Neuron (in vitro differentiated cells): ENCODE data around the gene KCNH6.

Experiments
- H2AFZ ChIP-seq: one replicate; pipeline ENCODE4 v1.6.1; 2013; ENCODE audit warnings: low read depth, mild to moderate bottlenecking, inconsistent platforms, low read length, moderate library complexity
- H3K27me3 ChIP-seq: one replicate; pipeline ENCODE4 v1.6.1; 2013; ENCODE audit warnings: low read length; ENCODE audit not compliant: insufficient read depth
- H3K36me3 ChIP-seq: one replicate; pipeline ENCODE4 v1.6.1; 2013; ENCODE audit warnings: low read length; ENCODE audit not compliant: insufficient read depth
- H3K4me1 ChIP-seq: one replicate; pipeline ENCODE4 v1.6.1; 2013; ENCODE audit warnings: low read length; ENCODE audit not compliant: insufficient read depth
- H3K4me3 ChIP-seq: 2 replicates; pipeline ENCODE4 v1.5.1; 2013; ENCODE audit warnings: mild to moderate bottlenecking, low read length, moderate library complexity
- H3K9me3 ChIP-seq: one replicate; pipeline ENCODE4 v1.6.1; 2013; ENCODE audit warnings: low read length

Gene KCNH6

GRCh38 chr17:63523253-63523855 is at the start of gene KCNH6:
KCNH6 (plus strand) TSS chr17:63523358; CDS start chr17:63523414, 56 bp downstream.
- peak within 1 kb of the TSS; percentile 32 for H3K4me3 ChIP-seq
- peaks cover 27% of the 10 kb centered on the region for H3K27me3 ChIP-seq
- H3K9me3 ChIP-seq: no peaks in the 10 kb centered on the region

GRCh38 chr17:63474174-63474573 is 49.0 kb upstream of the KCNH6 start:
- Histone ChIP-seq H3K27me3 (peaks cover 40% of the 10 kb centered on the region), H3K36me3 (no peaks in the 10 kb centered on the region)

More at GRCh38 chr17:63523253-63523855, at the start of gene KCNH6:
- Histone ChIP-seq H3K36me3 (no peaks in the 10 kb centered on the region), H3K4me1 (peaks cover 3% of the 10 kb centered on the region), H2AFZ (no peak within 1 kb of the TSS)

GRCh38 chr17:63474586-63475460 is 48.3 kb upstream of the KCNH6 start:
- Histone ChIP-seq H3K4me1 (peaks cover 13% of the 10 kb centered on the region), H3K9me3 (no peaks in the 10 kb centered on the region), H3K36me3 (no peaks in the 10 kb centered on the region), H2AFZ (no peak overlapping the region), H3K27me3 (peaks cover 44% of the 10 kb centered on the region), H3K4me3 (no peak overlapping the region)

More at GRCh38 chr17:63474174-63474573, 49.0 kb upstream of the KCNH6 start:
- no peaks in the 10 kb centered on the region for H3K9me3 ChIP-seq
- H2AFZ ChIP-seq: no peak overlapping the region
- no peak overlapping the region for H3K4me3 ChIP-seq
- H3K4me1 ChIP-seq: peaks cover 13% of the 10 kb centered on the region

- Histone ChIP-seq H3K36me3 (no peaks in the 10 kb centered on the region), H3K27me3 (peaks cover 53% of the 10 kb centered on the region), H3K9me3 (no peaks in the 10 kb centered on the region), H3K4me1 (peaks cover 13% of the 10 kb centered on the region), H2AFZ (peak overlapping the region; percentile 98), H3K4me3 (peak overlapping the region; percentile 56)
Measured at GRCh38 chr17:63475491-63476412, 47.4 kb upstream of the KCNH6 start.

GRCh38 chr17:63476459-63476853 is 46.7 kb upstream of the KCNH6 start:
- Histone ChIP-seq H3K36me3 (no peaks in the 10 kb centered on the region), H3K27me3 (peaks cover 56% of the 10 kb centered on the region), H3K4me3 (peak overlapping the region; percentile 56), H3K4me1 (peaks cover 13% of the 10 kb centered on the region), H3K9me3 (no peaks in the 10 kb centered on the region), H2AFZ (peak overlapping the region; percentile 98)

GRCh38 chr17:63476854-63477479 is 46.2 kb upstream of the KCNH6 start, which contains the start of gene ACE:
ACE (plus strand) TSS chr17:63477061; CDS start chr17:63477095, 34 bp downstream.
- Histone ChIP-seq H3K4me1 (peaks cover 13% of the 10 kb centered on the region), H3K27me3 (peaks cover 58% of the 10 kb centered on the region), H3K36me3 (no peaks in the 10 kb centered on the region), H3K4me3 (peak within 1 kb of the TSS; percentile 56), H2AFZ (peak within 1 kb of the TSS; percentile 98), H3K9me3 (no peaks in the 10 kb centered on the region)

- H2AFZ ChIP-seq: peak overlapping the region; percentile 98
- H3K4me1 ChIP-seq: peaks cover 13% of the 10 kb centered on the region
- H3K9me3 ChIP-seq: no peaks in the 10 kb centered on the region
- no peaks in the 10 kb centered on the region for H3K36me3 ChIP-seq
- peaks cover 64% of the 10 kb centered on the region for H3K27me3 ChIP-seq
- H3K4me3 ChIP-seq: peak overlapping the region; percentile 56
Measured at GRCh38 chr17:63477480-63478440, 45.4 kb upstream of the KCNH6 start.

- Histone ChIP-seq H3K9me3 (no peaks in the 10 kb centered on the region), H3K4me3 (no peak overlapping the region), H2AFZ (no peak overlapping the region), H3K27me3 (peaks cover 71% of the 10 kb centered on the region), H3K4me1 (peaks cover 13% of the 10 kb centered on the region), H3K36me3 (no peaks in the 10 kb centered on the region)
Measured at GRCh38 chr17:63478814-63479494, 44.2 kb upstream of the KCNH6 start.

- H3K9me3 ChIP-seq: no peaks in the 10 kb centered on the region
- no peak overlapping the region for H2AFZ ChIP-seq
- H3K36me3 ChIP-seq: no peaks in the 10 kb centered on the region
- peaks cover 65% of the 10 kb centered on the region for H3K27me3 ChIP-seq
- peaks cover 13% of the 10 kb centered on the region for H3K4me1 ChIP-seq
- no peak overlapping the region for H3K4me3 ChIP-seq
Measured at GRCh38 chr17:63479495-63480184, 43.5 kb upstream of the KCNH6 start.

GRCh38 chr17:63480192-63480784 is 42.9 kb upstream of the KCNH6 start:
- H2AFZ ChIP-seq: no peak overlapping the region
- H3K4me3 ChIP-seq: no peak overlapping the region
- no peaks in the 10 kb centered on the region for H3K36me3 ChIP-seq
- peaks cover 59% of the 10 kb centered on the region for H3K27me3 ChIP-seq
- H3K9me3 ChIP-seq: no peaks in the 10 kb centered on the region
- H3K4me1 ChIP-seq: peaks cover 13% of the 10 kb centered on the region
